SK-N-MC (cell line): Measurements from ENCODE around the gene C6orf52.

ENCODE experiments used
- EZH2 ChIP-seq: fragments of 200-600 bp; sonication (generic); IDR thresholded peaks from one replicate; pipeline ENCODE4 v1.6.1; 2017; ENCODE audit warnings: antibody characterized with exemption
- POLR2AphosphoS5 ChIP-seq: IDR thresholded peaks from 2 replicates; pipeline ENCODE4 v1.6.1; 2012; ENCODE audit warnings: mild to moderate bottlenecking, low read depth, low read length, borderline replicate concordance

DNA sequence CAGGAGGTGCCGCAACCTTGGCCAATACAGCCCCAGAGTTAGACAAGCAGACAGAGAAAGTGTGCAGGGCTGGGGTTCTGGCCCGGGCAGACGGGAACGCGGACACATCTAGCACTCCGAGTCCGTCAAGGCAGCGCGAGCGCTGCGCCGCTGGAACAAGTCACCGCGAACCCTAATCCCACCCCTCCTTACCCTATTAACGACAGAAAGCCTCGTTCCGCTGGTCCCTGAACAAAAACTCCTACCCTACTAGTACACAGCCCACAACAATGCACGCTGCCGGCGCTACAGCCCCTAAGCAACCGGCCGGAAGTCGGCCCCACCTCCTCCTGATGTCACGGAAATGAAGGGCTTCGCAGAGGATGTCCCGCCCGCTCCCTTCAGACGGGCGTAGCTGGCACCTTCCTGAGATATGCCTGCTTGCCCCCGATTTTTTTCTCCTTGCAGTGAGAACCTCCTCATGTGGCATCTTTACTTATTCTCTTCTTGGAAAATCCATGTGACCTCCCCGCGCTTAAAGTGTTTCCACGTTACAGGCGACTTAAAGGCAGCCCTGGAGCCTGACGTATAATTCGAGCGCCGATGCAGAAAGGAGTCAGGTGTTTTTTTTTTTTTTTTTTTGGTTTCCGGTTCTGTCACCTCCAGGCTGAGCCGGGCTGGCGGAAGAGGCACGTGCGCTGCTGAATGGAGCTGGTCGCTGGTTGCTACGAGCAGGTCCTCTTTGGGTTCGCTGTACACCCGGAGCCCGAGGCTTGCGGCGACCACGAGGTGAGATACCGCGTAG, at the start of gene C6orf52, which contains the start of gene PAK1IP1:
- TF ChIP-seq POLR2AphosphoS5 (peak; percentile 99), EZH2 (no peak)
